DND-41 (cell line): ENCODE data around the gene UBE2D3.

ENCODE experiments used
- CTCF ChIP-seq: IDR thresholded peaks from 2 replicates; pipeline ENCODE4 v1.5.1; 2012; ENCODE audit warnings: borderline replicate concordance, low read length, moderate library complexity, mild to moderate bottlenecking; ENCODE audit not compliant: poor library complexity, severe bottlenecking; ENCODE audit errors: extremely low read depth
- EZH2 ChIP-seq: IDR thresholded peaks from 3 replicates; pipeline ENCODE4 v1.6.1; 2012; ENCODE audit warnings: borderline replicate concordance, low read depth, mild to moderate bottlenecking, moderate library complexity, low read length, inconsistent platforms; ENCODE audit not compliant: severe bottlenecking

- TF ChIP-seq CTCF (no peak), EZH2 (no peak)
Observed at GRCh38 chr4:102832667-102833066, 5.3 kb upstream of the UBE2D3 start.
